Parathyroid adenoma (tissue), 2 donors: ENCODE measurements around the gene IL23R.

Source experiments
- H2AFZ ChIP-seq: fragments of 300-600 bp; sonication (generic); one replicate; pipeline ENCODE4 v1.7.0; 2017; ENCODE audit warnings: antibody characterized with exemption, mild to moderate bottlenecking
- H3K27ac ChIP-seq: fragments of 300-600 bp; sonication (generic); one replicate; pipeline ENCODE4 v1.7.0; 2017
- H3K27me3 ChIP-seq: fragments of 300-600 bp; sonication (generic); one replicate; pipeline ENCODE4 v1.7.0; 2017; ENCODE audit warnings: low read length; ENCODE audit not compliant: control insufficient read depth, insufficient read depth
- H3K36me3 ChIP-seq: fragments of 300-600 bp; sonication (generic); one replicate; pipeline ENCODE4 v1.7.0; 2017; ENCODE audit warnings: low read length; ENCODE audit not compliant: control insufficient read depth, insufficient read depth
- H3K4me1 ChIP-seq: fragments of 300-600 bp; sonication (generic); one replicate; pipeline ENCODE4 v1.7.0; 2017; ENCODE audit warnings: control low read depth
- H3K4me2 ChIP-seq: fragments of 300-600 bp; sonication (generic); one replicate; pipeline ENCODE4 v1.7.0; 2017; ENCODE audit warnings: low read length
- H3K4me3 ChIP-seq: fragments of 300-600 bp; sonication (generic); one replicate; pipeline ENCODE4 v1.7.0; 2017; ENCODE audit warnings: low read depth, low read length
- H3K79me2 ChIP-seq: fragments of 300-600 bp; sonication (generic); one replicate; pipeline ENCODE4 v1.7.0; 2017; ENCODE audit warnings: control low read depth
- H3K9ac ChIP-seq: fragments of 300-600 bp; sonication (generic); one replicate; pipeline ENCODE4 v1.7.0; 2017; ENCODE audit warnings: mild to moderate bottlenecking
- H3K9me3 ChIP-seq: fragments of 300-600 bp; sonication (generic); one replicate; pipeline ENCODE4 v1.7.0; 2017; ENCODE audit warnings: low read length; ENCODE audit not compliant: control insufficient read depth
- CTCF ChIP-seq: fragments of 300-600 bp; sonication (generic); IDR thresholded peaks from one replicate; pipeline ENCODE4 v1.7.0; 2017; ENCODE audit warnings: antibody characterized with exemption, mild to moderate bottlenecking
- donor health status: primary hyperparathyroidism.

Gene IL23R, protein sequence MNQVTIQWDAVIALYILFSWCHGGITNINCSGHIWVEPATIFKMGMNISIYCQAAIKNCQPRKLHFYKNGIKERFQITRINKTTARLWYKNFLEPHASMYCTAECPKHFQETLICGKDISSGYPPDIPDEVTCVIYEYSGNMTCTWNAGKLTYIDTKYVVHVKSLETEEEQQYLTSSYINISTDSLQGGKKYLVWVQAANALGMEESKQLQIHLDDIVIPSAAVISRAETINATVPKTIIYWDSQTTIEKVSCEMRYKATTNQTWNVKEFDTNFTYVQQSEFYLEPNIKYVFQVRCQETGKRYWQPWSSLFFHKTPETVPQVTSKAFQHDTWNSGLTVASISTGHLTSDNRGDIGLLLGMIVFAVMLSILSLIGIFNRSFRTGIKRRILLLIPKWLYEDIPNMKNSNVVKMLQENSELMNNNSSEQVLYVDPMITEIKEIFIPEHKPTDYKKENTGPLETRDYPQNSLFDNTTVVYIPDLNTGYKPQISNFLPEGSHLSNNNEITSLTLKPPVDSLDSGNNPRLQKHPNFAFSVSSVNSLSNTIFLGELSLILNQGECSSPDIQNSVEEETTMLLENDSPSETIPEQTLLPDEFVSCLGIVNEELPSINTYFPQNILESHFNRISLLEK

DNA sequence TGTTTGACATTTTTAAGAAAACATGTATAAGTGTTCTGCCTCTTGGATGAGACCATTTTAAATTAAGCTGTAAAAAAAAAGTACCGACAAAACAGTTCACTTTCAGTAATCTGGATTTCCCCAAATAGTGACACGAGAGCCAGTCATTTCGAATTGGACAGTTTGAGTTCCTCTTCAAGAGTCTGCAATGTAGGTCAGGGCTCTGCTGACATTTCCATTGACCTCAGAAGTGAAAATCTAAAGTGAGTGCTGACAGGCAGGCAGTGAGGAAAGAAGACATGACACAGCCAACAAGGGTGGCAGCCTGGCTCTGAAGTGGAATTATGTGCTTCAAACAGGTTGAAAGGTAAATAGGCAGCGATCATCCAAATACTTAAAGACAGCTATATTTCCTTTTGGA lies at the start of gene IL23R:
TSS of gene IL23R (plus strand) at position 259 of the 400 bp plus-strand sequence. CDS start 1,667 bp downstream, outside the sequence.
- Histone ChIP-seq H3K9ac (no peak within 1 kb of the TSS), H3K4me2 (no peak within 1 kb of the TSS), H2AFZ (no peak within 1 kb of the TSS), H3K4me1 (no peaks in the 10 kb centered on the region), H3K36me3 (no peaks in the 10 kb centered on the region), H3K79me2 (no peaks in the 10 kb centered on the region), H3K4me3 (no peak within 1 kb of the TSS), H3K9me3 (no peaks in the 10 kb centered on the region), H3K27me3 (no peaks in the 10 kb centered on the region), H3K27ac (no peak within 1 kb of the TSS)
- no peak for TF ChIP-seq CTCF

GRCh38 chr1:67118191-67118590 lies 48.1 kb upstream of the IL23R start:
- Histone ChIP-seq H3K9ac (no peak overlapping the region), H3K27me3 (no peaks in the 10 kb centered on the region), H3K4me1 (no peaks in the 10 kb centered on the region), H3K9me3 (no peaks in the 10 kb centered on the region), H3K36me3 (no peaks in the 10 kb centered on the region), H2AFZ (no peak overlapping the region), H3K4me2 (no peak overlapping the region), H3K79me2 (no peaks in the 10 kb centered on the region), H3K4me3 (no peak overlapping the region), H3K27ac (no peak overlapping the region)
- TF ChIP-seq CTCF: no peak

GRCh38 chr1:67118646-67119045 lies 47.6 kb upstream of the IL23R start:
- Histone ChIP-seq H3K27me3 (no peaks in the 10 kb centered on the region), H3K4me1 (no peaks in the 10 kb centered on the region), H3K4me3 (no peak overlapping the region), H3K4me2 (no peak overlapping the region), H3K36me3 (no peaks in the 10 kb centered on the region), H3K79me2 (no peaks in the 10 kb centered on the region), H3K27ac (no peak overlapping the region), H3K9ac (no peak overlapping the region), H3K9me3 (no peaks in the 10 kb centered on the region), H2AFZ (no peak overlapping the region)
- no peak for TF ChIP-seq CTCF

DNA sequence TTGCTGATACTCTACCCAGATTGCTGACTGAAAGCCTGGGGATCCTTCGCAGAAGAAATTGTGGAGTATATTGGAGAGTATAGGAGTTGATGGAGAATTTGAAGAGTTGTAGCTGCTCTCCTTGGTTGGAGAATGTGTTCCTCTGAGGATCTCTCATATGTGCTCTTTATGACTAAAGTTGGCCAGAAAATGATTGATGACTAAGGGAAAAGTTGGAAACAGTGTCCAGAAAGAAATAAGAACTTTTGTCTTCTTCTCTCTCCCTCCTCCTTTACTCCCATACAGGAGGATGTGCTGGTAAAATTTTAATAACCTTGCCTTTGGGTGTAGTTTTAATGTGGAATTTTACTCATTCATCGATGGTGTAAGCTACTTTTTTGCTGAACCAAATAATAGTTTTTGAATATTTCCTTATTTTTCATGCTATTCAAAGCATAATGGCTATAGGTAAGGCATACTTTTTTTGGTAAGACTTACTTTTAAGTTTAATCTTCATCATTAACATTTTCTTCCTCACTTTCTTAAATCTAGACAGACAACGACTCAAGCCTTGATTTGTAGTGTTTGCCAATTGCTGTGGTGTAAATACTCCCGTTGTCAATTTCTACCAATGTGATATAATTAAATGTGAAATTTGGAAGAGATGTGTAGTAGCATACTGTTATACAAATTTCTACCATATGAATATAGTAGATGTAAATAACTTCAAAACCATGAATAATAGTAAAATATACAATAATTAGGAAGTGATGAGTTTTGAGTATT lies 45.2 kb upstream of the IL23R start:
- Histone ChIP-seq H3K9me3 (no peaks in the 10 kb centered on the region), H3K79me2 (no peaks in the 10 kb centered on the region), H3K9ac (no peak overlapping the region), H3K27me3 (no peaks in the 10 kb centered on the region), H3K4me2 (no peak overlapping the region), H3K4me1 (no peaks in the 10 kb centered on the region), H3K36me3 (no peaks in the 10 kb centered on the region), H3K27ac (no peak overlapping the region), H3K4me3 (no peak overlapping the region), H2AFZ (no peak overlapping the region)
- TF ChIP-seq CTCF: no peak
